Measurements from ENCODE around the gene FBXO47. TPM values are rescaled to one million over a fixed set of nuclear protein-coding genes. Genes with fewer than 3 reads are reported as not detected.

Gene FBXO47
- total and polyA plus RNA-seq, 8 donors = not detected

DNA sequence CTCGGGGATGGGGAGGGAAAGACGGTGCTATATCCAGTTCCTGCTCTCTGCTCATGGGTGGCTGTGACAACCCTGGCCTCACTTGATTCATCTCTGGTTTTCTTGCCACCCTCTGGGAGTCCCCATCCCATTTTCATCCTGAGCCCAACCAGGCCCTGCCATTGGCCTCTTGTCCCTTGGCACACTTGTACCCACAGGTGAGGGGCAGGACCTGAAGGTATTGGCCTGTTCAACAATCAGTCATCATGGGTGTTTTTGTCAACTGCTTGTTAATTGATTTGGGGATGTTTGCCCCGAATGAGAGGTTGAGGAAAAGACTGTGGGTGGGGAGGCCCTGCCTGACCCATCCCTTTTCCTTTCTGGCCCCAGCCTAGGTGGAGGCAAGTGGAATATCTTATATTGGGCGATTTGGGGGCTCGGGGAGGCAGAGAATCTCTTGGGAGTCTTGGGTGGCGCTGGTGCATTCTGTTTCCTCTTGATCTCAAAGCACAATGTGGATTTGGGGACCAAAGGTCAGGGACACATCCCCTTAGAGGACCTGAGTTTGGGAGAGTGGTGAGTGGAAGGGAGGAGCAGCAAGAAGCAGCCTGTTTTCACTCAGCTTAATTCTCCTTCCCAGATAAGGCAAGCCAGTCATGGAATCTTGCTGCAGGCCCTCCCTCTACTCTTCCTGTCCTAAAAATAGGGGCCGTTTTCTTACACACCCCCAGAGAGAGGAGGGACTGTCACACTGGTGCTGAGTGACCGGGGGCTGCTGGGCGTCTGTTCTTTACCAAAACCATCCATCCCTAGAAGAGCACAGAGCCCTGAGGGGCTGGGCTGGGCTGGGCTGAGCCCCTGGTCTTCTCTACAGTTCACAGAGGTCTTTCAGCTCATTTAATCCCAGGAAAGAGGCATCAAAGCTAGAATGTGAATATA is 46.6 kb downstream of the FBXO47 start:
- H3K36me3 ChIP-seq = peaks cover 0 to 53% of the 10 kb centered on the region in 2 donors
- ATAC-seq (no peak), DNase-seq (no peak)
- no peak overlapping the region for H3K4me3 ChIP-seq
- H3K9me3 ChIP-seq = no peaks in the 10 kb centered on the region
- peaks cover 5 to 47% of the 10 kb centered on the region in 2 donors for H3K4me1 ChIP-seq
- TF ChIP-seq, protein P1, sequence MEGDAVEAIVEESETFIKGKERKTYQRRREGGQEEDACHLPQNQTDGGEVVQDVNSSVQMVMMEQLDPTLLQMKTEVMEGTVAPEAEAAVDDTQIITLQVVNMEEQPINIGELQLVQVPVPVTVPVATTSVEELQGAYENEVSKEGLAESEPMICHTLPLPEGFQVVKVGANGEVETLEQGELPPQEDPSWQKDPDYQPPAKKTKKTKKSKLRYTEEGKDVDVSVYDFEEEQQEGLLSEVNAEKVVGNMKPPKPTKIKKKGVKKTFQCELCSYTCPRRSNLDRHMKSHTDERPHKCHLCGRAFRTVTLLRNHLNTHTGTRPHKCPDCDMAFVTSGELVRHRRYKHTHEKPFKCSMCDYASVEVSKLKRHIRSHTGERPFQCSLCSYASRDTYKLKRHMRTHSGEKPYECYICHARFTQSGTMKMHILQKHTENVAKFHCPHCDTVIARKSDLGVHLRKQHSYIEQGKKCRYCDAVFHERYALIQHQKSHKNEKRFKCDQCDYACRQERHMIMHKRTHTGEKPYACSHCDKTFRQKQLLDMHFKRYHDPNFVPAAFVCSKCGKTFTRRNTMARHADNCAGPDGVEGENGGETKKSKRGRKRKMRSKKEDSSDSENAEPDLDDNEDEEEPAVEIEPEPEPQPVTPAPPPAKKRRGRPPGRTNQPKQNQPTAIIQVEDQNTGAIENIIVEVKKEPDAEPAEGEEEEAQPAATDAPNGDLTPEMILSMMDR (IDR thresholded peaks at IDR 0.05) = no peak
- intact Hi-C loops (cut with DNase I) = no loop called here
- peak overlapping the region in 1 of 2 donors; percentile 2 for H3K27ac ChIP-seq
- H3K27me3 ChIP-seq = no peaks in the 10 kb centered on the region

DNA sequence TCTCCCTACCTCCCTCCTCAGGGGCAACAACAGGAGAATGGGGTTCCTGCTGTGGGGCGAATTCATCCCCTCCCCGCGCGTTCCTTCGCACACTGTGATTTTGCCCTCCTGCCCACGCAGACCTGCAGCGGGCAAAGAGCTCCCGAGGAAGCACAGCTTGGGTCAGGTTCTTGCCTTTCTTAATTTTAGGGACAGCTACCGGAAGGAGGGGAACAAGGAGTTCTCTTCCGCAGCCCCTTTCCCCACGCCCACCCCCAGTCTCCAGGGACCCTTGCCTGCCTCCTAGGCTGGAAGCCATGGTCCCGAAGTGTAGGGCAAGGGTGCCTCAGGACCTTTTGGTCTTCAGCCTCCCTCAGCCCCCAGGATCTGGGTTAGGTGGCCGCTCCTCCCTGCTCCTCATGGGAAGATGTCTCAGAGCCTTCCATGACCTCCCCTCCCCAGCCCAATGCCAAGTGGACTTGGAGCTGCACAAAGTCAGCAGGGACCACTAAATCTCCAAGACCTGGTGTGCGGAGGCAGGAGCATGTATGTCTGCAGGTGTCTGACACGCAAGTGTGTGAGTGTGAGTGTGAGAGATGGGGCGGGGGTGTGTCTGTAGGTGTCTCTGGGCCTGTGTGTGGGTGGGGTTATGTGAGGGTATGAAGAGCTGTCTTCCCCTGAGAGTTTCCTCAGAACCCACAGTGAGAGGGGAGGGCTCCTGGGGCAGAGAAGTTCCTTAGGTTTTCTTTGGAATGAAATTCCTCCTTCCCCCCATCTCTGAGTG is 47.7 kb downstream of the FBXO47 start:
- Histone ChIP-seq H3K36me3 (peaks cover 0 to 64% of the 10 kb centered on the region in 2 donors), H3K27ac (no peak overlapping the region), H3K27me3 (no peaks in the 10 kb centered on the region), H3K4me1 (peaks cover 5 to 42% of the 10 kb centered on the region in 2 donors), H3K4me3 (no peak overlapping the region), H3K9me3 (no peaks in the 10 kb centered on the region)
- intact Hi-C loops (cut with DNase I) = no loop called here
- no peak for DNase-seq
- no peak for ATAC-seq
- TF ChIP-seq, protein P1 (IDR thresholded peaks at IDR 0.05) = no peak

DNA sequence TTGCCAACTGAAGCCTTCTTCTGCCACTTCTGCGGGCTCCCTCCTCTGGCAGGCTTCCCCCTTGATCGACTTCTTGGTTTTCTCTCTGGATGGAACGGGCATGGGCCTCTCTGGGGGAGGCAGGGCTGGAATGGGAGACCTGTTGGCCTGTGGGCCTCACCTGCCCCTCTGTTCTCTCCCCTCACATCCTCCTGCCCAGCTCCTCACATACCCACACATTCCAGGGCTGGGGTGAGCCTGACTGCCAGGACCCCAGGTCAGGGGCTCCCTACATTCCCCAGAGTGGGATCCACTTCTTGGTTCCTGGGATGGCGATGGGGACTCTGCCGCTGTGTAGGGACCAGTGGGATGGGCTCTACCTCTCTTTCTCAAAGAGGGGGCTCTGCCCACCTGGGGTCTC is 48.3 kb downstream of the FBXO47 start:
- intact Hi-C loops (cut with DNase I) = no loop called here
- peaks cover 0 to 70% of the 10 kb centered on the region in 2 donors for H3K36me3 ChIP-seq
- H3K27me3 ChIP-seq = no peaks in the 10 kb centered on the region
- peaks cover 5 to 38% of the 10 kb centered on the region in 2 donors for H3K4me1 ChIP-seq
- TF ChIP-seq, protein P1 (IDR thresholded peaks at IDR 0.05) = no peak
- ATAC-seq (no peak), DNase-seq (no peak)
- no peak overlapping the region for H3K27ac ChIP-seq
- no peaks in the 10 kb centered on the region for H3K9me3 ChIP-seq
- no peak overlapping the region for H3K4me3 ChIP-seq

DNA sequence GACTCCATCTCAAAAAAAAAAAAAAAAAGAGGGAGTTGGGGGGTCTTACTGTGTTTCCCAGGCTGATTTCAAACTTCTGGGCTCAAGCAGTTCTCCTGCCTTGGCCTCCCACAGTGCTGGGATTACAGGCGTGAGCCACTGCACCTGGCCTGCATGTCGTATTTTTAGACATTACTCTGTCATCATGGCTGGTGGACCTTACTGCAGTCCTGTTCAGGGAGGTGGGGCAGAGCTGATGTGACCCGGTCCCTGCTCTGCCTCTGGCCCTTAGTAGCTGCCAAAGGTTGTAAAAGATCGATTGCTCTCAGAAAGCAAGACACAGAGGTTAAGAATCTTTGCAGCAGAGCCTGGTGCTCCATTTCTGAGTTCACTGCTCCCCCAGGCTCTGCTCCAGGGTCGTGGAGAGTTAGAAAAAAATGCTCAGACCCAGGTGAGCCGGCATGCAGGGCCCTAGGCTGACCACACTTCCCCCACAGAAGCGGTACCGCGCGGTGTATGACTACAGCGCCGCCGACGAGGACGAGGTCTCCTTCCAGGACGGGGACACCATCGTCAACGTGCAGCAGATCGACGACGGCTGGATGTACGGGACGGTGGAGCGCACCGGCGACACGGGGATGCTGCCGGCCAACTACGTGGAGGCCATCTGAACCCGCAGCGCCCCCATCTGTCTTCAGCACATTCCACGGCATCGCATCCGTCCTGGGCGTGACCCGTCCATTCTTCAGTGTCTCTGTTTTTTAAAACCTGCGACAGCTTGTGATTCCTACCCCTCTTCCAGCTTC is 48.9 kb downstream of the FBXO47 start:
- Histone ChIP-seq H3K27me3 (no peaks in the 10 kb centered on the region), H3K4me3 (no peak overlapping the region), H3K4me1 (peaks cover 5 to 33% of the 10 kb centered on the region in 2 donors), H3K27ac (no peak overlapping the region), H3K9me3 (no peaks in the 10 kb centered on the region), H3K36me3 (peaks cover 0 to 76% of the 10 kb centered on the region in 2 donors)
- TF ChIP-seq, protein P1 (IDR thresholded peaks at IDR 0.05) = no peak
- ATAC-seq = no peak
- no peak for DNase-seq
- intact Hi-C loops (cut with DNase I) = no loop called here
